MM.1S (cell line): ENCODE results near the gene ZNF138.

Experiments used
- DNase-seq: peaks from one replicate; pipeline ENCODE4 v3.0.0-alpha.2; 2015
- H2AFZ ChIP-seq: fragments of 300-600 bp; sonication (generic); 2 replicates; pipeline ENCODE4 v1.6.0; 2016; ENCODE audit warnings: antibody characterized with exemption, low read length
- H3F3A ChIP-seq: fragments of 300-600 bp; sonication (generic); 2 replicates; pipeline ENCODE4 v1.6.1; 2016; ENCODE audit warnings: mild to moderate bottlenecking, antibody characterized with exemption, low read length, moderate library complexity, mixed read lengths; ENCODE audit not compliant: insufficient read depth
- H3K27ac ChIP-seq: fragments of 300-600 bp; sonication (generic); 2 replicates; pipeline ENCODE4 v1.5.1; 2016; ENCODE audit warnings: mild to moderate bottlenecking, low read length
- H3K27me3 ChIP-seq: fragments of 300-600 bp; sonication (generic); replicated peaks from 2 replicates; pipeline ENCODE4 v1.6.0; 2016; ENCODE audit warnings: low read length; ENCODE audit not compliant: insufficient read depth
- H3K36me3 ChIP-seq: fragments of 300-600 bp; sonication (generic); replicated peaks from 2 replicates; pipeline ENCODE4 v1.6.1; 2016; ENCODE audit warnings: mild to moderate bottlenecking, low read length, mixed read lengths; ENCODE audit not compliant: insufficient read depth
- H3K4me1 ChIP-seq: fragments of 300-600 bp; sonication (generic); 2 replicates; pipeline ENCODE4 v1.6.1; 2016; ENCODE audit warnings: low read length, mixed read lengths
- H3K4me2 ChIP-seq: fragments of 300-600 bp; sonication (generic); 2 replicates; pipeline ENCODE4 v1.6.0; 2016; ENCODE audit warnings: low read depth, low read length
- H3K4me3 ChIP-seq: fragments of 300-600 bp; sonication (generic); 2 replicates; pipeline ENCODE4 v1.5.1; 2016; ENCODE audit warnings: low read length, mixed read lengths
- H3K79me2 ChIP-seq: fragments of 300-600 bp; sonication (generic); 2 replicates; pipeline ENCODE4 v1.6.1; 2016; ENCODE audit warnings: mixed run types, low read length, mixed read lengths
- H3K9ac ChIP-seq: fragments of 300-600 bp; sonication (generic); 2 replicates; pipeline ENCODE4 v1.6.1; 2016; ENCODE audit warnings: low read length, mixed read lengths
- H3K9me2 ChIP-seq: fragments of 300-600 bp; sonication (generic); replicated peaks from 2 replicates; pipeline ENCODE4 v1.6.1; 2016; ENCODE audit warnings: mild to moderate bottlenecking, low read length, mixed read lengths; ENCODE audit not compliant: insufficient read depth
- H3K9me3 ChIP-seq: fragments of 300-600 bp; sonication (generic); replicated peaks from 2 replicates; pipeline ENCODE4 v1.6.1; 2016; ENCODE audit warnings: mild to moderate bottlenecking, low read length, mixed read lengths; ENCODE audit not compliant: insufficient read depth
- H4K20me1 ChIP-seq: fragments of 300-600 bp; sonication (generic); 2 replicates; pipeline ENCODE4 v1.6.1; 2016; ENCODE audit warnings: mild to moderate bottlenecking, low read length, moderate library complexity, mixed read lengths; ENCODE audit not compliant: insufficient read depth
- EZH2 ChIP-seq: fragments of 300-600 bp; sonication (generic); optimal IDR thresholded peaks from 2 replicates; pipeline ENCODE3; 2017; ENCODE audit warnings: low read depth, mild to moderate bottlenecking, antibody characterized with exemption, low read length, mixed read lengths
- EZH2phosphoT487 ChIP-seq: fragments of 300-600 bp; sonication (generic); IDR thresholded peaks from 2 replicates; pipeline ENCODE4 v1.6.1; 2018; ENCODE audit warnings: antibody characterized with exemption, low read length
- TF ChIP-seq, protein P1 (sequence below): fragments of 300-600 bp; sonication (generic); IDR thresholded peaks from 2 replicates; pipeline ENCODE4 v1.5.1; 2016; ENCODE audit warnings: antibody characterized with exemption, low read length, mixed read lengths

The ZNF138 gene

DNA sequence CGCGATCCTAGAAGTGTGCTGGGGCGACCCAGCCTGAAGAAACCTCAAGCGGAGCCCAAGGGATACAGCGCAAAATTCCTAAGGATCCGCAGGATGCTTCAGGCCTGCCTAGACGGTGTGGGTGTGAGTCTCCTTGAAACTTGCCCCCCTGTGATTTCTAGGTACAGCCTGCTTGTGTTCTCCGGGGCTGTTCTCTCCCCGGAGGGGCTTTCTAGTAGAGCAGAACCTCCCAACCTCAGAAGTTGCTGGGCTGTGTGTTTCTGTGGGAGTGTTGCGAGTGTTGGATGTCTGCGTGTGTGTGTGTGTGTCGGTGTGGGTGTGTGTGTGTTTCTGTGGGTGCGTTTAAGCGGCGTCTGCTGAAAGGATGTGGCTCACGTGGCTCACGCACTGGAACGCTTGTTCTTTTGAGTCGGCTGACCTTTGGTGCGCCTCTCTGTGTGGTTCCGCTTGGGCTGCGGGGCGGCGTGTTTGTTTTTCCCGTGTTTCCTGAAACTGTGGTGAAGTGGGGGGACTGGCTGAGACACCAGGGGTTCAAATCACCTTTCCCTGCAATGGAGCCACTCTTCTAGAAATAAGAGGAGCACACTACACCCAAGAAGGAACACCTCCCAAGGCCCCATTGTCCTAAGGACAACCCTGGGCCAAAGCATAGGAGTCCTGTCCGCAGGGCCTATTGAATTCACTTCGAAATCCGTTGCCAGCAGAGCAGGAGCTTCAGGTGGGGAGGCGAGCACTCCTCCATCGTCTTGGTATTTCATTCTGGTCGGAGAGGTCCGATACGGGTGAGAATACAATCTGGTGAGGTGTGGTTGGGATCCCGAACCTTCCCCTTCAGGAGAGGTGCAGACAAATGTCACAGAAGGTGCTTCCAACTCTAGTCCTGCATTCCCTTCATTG lies 83.7 kb downstream of the ZNF138 start:
- no peak for TF ChIP-seq EZH2phosphoT487
- no peak for TF ChIP-seq EZH2
- TF ChIP-seq, protein P1, sequence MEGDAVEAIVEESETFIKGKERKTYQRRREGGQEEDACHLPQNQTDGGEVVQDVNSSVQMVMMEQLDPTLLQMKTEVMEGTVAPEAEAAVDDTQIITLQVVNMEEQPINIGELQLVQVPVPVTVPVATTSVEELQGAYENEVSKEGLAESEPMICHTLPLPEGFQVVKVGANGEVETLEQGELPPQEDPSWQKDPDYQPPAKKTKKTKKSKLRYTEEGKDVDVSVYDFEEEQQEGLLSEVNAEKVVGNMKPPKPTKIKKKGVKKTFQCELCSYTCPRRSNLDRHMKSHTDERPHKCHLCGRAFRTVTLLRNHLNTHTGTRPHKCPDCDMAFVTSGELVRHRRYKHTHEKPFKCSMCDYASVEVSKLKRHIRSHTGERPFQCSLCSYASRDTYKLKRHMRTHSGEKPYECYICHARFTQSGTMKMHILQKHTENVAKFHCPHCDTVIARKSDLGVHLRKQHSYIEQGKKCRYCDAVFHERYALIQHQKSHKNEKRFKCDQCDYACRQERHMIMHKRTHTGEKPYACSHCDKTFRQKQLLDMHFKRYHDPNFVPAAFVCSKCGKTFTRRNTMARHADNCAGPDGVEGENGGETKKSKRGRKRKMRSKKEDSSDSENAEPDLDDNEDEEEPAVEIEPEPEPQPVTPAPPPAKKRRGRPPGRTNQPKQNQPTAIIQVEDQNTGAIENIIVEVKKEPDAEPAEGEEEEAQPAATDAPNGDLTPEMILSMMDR, result no peak
- no peaks in the 10 kb centered on the region for H3K4me1 ChIP-seq
- H3K27me3 ChIP-seq, result peaks cover 4% of the 10 kb centered on the region; the same call in 1 of the 2 replicates
- H3F3A ChIP-seq, result no peaks in the 10 kb centered on the region
- H4K20me1 ChIP-seq, result no peaks in the 10 kb centered on the region
- no peaks in the 10 kb centered on the region for H3K36me3 ChIP-seq
- no peak overlapping the region for H3K9ac ChIP-seq
- no peaks in the 10 kb centered on the region for H3K9me3 ChIP-seq
- no peak overlapping the region for H3K4me3 ChIP-seq
- no peak overlapping the region for H3K27ac ChIP-seq
- H3K9me2 ChIP-seq, result no peaks in the 10 kb centered on the region
- no peak for DNase-seq
- H2AFZ ChIP-seq, result 0 out of 2 replicates have a peak overlapping the region, but pooled peaks have one; percentile 45
- H3K79me2 ChIP-seq, result no peaks in the 10 kb centered on the region
- peak overlapping the region; percentile 43; the same call in 1 of the 2 replicates for H3K4me2 ChIP-seq

DNA sequence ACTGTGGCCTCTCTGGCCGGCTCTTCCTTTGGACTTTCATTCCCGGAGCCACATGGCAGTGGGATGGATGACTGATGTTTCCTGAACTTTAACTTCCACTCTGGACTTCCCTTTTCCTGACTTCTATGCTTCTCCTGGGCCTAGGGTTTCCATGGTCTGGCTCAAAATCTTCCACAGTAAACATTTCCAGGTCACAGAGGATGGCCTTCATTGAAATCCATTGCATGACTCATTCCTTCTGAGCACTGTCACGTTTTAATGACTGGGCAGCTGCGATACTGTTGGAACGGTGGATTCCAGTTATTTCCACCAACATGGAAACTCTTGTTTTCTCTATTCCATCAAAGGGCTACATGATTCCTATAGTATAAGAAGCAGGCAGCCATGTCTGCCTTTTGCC lies 84.5 kb downstream of the ZNF138 start:
- no peak overlapping the region for H3K4me3 ChIP-seq
- H3K79me2 ChIP-seq, result no peaks in the 10 kb centered on the region
- TF ChIP-seq, protein P1, result no peak
- TF ChIP-seq EZH2 (no peak), EZH2phosphoT487 (no peak)
- no peaks in the 10 kb centered on the region for H3K36me3 ChIP-seq
- no peak overlapping the region for H3K9ac ChIP-seq
- no peaks in the 10 kb centered on the region for H3F3A ChIP-seq
- H4K20me1 ChIP-seq, result no peaks in the 10 kb centered on the region
- H3K27me3 ChIP-seq, result peaks cover 4% of the 10 kb centered on the region; the same call in 1 of the 2 replicates
- H2AFZ ChIP-seq, result no peak overlapping the region
- no peak for DNase-seq
- no peaks in the 10 kb centered on the region for H3K9me2 ChIP-seq
- H3K27ac ChIP-seq, result no peak overlapping the region
- no peaks in the 10 kb centered on the region for H3K4me1 ChIP-seq
- no peak overlapping the region for H3K4me2 ChIP-seq
- no peaks in the 10 kb centered on the region for H3K9me3 ChIP-seq

DNA sequence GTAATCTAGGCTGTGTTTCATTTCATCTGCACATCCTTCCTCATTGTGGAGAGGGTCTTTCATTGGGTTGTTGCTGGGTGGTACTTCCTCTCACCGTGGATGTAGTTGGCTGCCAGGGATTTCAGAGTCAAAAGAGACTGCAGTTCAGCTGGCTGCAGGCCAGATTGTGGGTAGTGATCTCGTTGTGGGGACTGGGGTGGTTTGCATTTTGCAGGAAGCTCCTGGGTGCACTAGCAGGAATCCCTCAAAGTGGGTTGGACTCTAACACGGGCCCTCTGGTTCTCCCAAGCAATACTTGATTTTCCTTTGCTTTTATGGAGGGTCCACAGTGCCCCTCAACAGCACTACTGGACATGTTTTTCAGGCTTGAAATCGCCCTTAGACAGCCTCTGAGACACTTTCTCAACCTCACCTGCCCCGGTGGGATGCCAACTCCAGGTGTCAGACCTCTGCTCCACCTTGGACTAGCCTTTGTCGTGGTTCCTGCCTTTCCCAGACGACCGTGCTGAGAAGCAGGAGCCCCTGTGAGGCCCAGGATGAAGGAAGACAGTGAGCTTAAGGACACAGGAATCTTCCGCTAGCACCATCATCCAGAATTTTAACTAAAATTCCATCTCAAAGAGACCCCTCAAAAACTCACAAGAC lies 85.0 kb downstream of the ZNF138 start:
- TF ChIP-seq EZH2, result no peak
- TF ChIP-seq, protein P1, result no peak
- no peak for TF ChIP-seq EZH2phosphoT487
- DNase-seq, result no peak
- Histone ChIP-seq H4K20me1 (no peaks in the 10 kb centered on the region), H3K4me1 (no peaks in the 10 kb centered on the region), H3K27ac (no peak overlapping the region), H3K9me3 (no peaks in the 10 kb centered on the region), H3K36me3 (no peaks in the 10 kb centered on the region), H3K79me2 (no peaks in the 10 kb centered on the region), H3K27me3 (peaks cover 4% of the 10 kb centered on the region; the same call in 1 of the 2 replicates), H3K4me2 (no peak overlapping the region), H3K9ac (no peak overlapping the region), H3F3A (no peaks in the 10 kb centered on the region), H2AFZ (no peak overlapping the region), H3K9me2 (no peaks in the 10 kb centered on the region), H3K4me3 (no peak overlapping the region)
